CD4-positive, alpha-beta T cell treated with Interleukin-2 at 100 ng/mL for 4 hours (primary cell): ENCODE results near the gene RIPOR2.
A peak's percentile ranks its signal among the peaks of the same experiment; 100 is the strongest.

ENCODE experiments used
- DNase-seq: peaks from one replicate; pipeline ENCODE4 v3.0.0-alpha.2; 2020; ENCODE audit warnings: low spot score

RIPOR2 gene

DNA sequence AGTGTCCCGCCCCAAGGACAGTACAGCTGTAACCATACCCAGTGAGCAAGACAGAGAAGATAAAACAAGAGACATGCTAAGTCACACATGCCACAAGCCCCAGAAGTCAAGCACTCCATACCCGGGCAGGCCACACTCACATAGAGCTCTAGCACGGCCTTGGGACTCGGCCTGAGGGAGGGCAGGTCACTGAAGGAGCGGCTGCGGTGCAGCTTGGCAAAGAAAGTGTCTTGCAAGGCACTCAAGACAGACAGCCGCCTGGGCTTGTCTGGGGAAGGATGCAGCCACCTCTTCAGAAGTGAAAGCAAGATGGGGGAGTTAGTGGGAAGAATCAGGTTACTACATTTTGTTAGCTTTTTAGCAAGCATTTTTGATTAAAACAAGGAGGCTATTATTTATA, 88.4 kb downstream of the RIPOR2 start:
- no peak for DNase-seq

DNA sequence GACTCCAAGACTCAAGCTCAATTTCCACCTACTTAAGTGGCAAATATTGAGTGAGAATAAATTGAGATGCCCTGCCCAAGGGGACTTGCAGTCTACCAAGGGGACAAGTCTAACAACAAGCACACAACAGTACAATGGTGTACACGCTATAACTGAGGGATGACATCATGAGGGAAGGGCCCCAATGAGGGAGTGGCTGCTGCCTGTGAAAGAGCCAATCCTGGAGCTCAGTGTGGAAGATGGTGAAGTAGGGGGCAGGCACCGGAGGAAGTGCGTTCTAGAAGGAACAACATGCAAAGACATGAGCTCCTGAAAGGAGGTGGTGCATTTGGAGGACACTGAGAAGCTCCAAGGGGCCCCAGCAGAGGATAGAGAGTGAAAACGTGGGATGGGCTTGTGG, 90.2 kb downstream of the RIPOR2 start:
- no peak for DNase-seq

DNA sequence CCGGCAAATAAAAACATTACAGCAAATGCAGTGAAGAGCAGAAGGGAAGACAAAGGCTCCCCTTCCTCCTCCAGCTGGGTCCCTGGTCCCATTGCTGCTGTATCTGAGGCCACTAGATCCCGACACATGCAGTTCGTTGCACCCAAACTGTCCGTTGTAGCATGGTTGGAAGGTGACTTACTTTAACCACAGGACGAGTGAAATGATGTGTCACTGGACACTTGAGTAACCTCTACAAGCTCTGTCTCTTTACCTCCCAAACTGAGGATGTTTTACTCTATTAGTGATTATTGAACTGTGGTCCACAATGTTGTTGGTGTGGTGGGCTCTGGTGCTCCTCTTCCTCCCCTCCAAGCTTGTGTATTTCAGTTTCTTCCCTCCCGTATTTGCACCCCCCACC, 90.9 kb downstream of the RIPOR2 start:
- DNase-seq, result no peak

DNA sequence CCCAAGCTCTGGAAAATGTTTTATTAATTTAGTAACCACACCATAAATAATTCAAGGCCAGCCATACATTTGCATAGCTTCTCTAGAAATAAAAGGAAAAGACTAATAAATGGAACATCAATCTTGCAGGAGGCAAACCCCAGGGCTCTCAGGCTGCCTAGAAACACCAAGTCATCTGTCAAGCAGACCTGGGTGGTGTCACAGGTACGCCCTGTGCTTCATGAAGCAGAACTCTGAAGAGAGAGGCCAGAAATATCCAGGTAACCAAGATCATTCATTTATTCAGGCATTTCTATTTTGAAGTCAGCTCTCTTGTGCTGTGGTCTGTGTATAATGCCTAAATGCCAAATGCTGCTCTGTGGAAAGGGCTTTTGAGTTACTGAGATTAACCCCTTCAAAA, 91.7 kb downstream of the RIPOR2 start:
- no peak for DNase-seq

DNA sequence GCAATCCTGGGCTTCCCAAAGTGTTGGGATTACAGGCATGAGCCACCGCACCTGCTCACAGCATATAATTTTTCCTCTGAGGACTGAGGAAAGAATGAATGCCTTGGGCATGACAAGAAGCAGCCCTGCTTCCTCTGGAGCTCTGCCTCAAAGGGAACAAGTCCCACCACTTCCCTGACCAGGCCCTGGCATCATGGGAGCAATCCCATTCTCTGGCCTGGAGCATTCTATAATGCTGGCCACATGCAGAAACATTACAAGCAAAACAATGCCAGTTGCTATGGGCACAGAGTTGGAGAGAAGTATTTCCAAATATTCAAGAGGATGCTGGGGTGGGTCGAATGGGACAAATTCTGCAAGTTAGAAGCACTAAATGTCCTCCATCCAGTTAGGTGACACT, 95.6 kb downstream of the RIPOR2 start:
- DNase-seq, result no peak

DNA sequence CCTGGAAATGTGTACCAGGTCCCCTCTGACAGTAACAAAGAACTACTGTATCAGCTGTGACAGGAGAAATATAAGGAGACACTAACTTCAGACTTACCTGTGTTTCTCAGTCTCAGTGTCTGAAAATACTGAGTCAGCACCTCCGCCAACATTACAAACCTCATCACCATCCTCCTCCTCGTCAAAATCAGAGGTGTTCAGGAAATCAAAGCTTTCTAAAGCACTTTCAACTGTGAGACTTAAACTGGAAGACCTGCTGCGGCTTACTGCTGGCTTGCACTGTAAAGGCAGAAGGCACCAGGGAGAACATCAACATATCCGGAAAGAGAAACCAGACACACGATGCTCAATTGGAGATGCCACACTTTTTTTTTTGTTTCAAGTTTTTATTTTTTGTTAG, 96.8 kb downstream of the RIPOR2 start:
- DNase-seq, result peak; percentile 42

DNA sequence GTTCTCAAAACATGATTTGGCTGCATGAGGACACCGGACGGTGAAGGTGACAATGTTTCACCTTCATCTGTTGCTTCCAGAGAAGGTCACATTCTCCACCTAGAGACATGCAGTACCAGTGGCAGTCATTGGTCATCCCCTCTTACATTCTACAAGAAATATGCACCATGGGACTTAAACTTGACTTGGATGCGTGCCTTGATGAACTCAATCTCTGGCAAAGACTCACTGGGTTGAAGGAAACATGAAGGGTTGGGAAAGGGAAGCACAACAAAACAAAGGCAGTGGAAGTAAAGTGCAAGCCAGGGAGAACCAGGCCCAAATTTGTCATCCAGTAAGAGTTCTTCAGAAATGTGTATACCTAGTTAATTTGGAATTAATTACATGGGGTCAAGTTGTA, 97.7 kb downstream of the RIPOR2 start:
- no peak for DNase-seq

DNA sequence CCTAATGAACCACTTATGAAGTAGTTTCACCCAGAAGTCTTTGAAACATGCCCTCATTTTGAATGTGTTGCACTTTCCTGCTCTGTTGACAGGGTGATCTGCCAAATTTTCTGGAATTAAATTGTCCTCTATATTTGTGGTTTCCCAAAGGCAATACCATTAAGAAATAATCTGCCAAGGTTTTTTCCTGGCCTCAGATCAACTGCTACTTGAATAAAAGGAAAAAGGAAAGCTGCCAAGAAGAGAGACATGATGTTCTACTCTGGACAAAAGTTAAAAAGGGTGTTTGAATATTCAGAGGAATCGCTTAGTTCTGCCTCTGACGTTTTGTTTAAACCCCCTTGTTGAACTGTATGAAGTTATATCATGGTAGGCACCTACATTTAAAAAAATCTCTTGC, 99.7 kb downstream of the RIPOR2 start:
- DNase-seq, result no peak

DNA sequence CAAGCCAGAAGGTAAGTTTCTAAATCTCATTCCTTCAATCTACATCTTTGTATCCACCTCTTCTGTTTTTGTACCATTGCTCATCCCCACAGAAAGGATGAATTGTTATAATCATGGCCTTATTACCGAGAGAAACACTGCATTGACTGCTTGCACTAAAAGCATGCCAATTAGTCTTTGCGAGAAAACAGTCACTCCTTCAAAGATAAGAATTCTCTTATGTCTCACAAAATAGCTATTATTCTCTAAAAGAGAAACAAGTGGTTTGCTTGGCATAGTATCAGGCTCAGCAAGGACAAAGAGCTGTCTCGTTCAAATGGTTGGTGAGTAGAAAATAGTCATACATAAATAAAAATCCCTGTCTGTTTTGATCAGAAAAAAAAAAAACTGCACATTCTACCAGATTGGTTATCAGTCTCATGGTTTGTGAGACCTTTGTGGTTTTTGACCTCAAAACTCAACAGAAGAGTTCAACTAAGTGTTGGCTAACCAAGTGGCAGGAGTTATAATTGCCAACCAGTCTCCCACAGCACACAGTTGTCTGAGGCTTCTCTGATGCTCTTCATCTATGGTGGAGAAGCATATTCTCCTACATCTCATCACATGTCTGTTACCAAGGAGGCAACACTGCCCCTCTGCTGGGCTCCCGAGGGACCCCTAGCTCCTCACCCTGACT, 101.9 kb downstream of the RIPOR2 start:
- DNase-seq, result no peak

DNA sequence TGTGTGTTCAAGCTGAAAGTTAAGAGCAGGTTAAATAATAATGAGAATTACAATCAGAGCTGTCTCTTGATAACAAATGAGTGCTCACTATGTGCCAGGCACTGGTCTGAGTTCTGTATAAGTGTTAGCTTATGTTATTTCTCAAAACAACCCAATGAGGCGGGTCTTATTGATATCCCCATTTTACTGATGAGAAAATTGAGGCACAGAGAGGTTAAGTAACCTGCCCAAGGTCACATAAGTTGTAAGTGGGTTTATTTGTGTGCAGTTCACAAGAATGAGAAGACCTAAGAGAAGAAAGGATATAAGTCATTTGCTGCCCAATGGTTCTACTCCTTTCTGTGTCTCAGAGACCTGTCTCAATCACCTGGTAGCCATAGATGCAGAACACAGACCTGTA, 103.0 kb downstream of the RIPOR2 start:
- no peak for DNase-seq

DNA sequence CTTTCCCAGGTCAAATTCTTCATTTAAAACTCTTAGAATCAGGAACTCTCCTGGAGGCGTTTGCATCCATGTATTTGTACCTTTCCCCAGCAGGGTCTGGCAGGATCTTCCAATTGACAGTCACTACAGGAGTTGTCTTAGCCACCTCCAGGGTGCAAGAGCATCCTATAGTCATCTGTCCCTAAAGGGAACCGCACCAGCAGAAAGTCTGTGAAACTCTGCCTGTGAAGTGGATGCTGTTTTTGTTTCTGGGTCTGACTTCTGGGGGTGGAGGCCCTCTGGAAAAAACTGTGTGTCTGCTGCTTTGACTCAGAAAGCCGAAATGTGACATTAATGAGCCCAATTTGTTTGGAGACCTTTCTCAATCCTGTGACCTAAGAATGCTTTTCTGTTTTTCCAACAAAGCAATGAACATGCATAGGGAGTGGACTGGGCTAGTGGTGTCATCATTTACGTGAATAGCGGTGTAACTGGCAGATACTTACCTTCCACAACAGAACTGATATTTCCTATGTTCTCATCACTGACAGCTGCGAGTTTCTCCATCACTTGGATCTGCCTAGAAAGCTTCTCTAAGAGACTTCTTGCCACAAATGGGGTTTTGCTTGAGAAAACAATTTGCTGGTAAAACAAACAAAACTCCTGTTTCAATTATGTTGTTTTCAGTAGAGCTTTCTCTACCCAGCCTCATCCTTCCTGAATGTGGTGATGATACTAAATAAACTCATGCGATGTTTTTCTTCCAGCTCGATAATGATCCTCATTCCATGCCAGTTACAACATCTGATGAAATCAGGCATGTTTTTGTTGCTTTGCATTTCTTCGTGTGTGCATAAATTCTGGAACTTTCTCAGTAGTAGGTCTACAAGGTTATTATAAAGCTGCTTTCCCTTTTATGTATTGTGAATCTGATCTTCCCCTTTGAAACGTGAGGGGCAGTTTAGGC, 103.7 kb downstream of the RIPOR2 start:
- DNase-seq, result no peak

DNA sequence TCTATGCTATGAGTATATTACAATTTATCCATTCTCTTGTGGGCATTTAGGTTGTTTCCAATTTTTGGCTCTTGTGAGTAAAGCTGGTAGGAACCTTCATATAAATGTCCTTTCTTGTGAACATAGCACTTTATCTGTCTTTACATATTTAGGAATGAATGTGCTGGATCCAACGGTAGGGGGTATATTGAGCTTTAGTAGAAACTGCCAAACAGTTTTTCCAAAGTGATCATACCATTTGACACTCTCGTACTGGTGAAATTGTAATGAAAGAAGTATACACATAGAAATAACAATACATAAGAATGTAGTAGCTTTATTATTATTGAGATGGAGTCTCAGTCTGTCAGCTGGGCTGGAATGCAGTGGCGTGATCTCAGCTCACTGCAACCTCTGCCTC, 106.1 kb downstream of the RIPOR2 start:
- no peak for DNase-seq

DNA sequence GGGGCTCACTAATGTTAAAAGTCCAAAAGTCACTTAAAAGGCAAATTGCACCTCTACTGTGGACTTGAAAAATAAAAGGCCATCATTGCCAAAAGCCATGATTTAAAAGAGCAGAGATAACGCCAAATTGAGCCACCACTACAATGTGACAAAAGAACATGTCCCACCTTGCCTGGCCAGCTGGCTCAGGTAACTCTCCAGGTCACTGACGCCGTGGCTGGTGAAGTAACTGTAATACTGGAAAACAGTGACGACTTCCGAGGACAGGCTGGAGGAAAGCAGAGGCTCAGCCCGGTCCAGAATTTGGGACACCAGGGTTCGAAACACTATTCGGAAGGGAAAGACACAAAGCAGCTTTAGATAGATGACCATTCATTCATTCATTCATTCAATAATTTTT, 107.8 kb downstream of the RIPOR2 start:
- DNase-seq, result no peak

DNA sequence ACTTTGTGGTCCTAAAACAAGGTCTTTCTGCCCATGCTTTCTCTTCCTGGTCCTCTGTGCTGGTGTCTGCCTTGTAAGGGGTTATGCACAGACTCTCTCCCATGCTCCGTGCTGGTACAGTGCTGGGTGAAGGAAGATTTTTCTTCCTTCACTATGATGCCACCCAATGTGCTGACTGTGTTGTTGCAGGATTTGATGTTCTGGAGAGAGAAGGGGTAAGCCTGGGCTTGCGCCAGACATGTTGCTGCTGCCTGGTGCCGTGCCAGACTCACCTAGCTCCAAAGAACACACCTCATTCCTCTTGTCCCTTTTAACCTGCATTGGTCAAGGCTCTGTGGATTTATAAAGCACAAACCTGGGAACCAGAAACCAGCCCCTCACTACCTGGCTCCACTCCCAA, 108.6 kb downstream of the RIPOR2 start:
- DNase-seq, result no peak

DNA sequence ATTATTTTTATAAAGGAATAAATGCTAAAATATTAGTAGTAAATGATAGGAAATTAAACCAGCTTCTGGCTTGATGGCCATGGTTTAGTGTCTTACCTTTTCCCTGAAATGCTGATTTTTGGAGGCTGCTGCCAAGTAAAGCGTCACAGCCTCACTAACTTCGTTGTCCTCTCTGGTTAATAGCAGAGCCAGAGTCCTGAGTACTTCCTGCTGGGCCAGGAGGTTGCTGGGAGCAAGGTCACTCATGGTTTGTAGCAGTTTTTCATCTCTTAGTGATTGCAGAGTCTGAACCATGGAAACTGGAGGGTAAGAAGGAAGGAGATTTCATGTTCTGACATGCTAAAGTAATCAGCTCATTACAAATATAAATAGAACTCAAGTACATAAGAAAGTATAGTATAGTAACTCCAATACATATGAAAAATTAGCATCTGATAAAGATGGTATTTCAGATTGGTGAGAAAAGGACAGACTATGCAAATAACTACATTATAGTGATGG, 110.6 kb downstream of the RIPOR2 start:
- DNase-seq, result no peak

DNA sequence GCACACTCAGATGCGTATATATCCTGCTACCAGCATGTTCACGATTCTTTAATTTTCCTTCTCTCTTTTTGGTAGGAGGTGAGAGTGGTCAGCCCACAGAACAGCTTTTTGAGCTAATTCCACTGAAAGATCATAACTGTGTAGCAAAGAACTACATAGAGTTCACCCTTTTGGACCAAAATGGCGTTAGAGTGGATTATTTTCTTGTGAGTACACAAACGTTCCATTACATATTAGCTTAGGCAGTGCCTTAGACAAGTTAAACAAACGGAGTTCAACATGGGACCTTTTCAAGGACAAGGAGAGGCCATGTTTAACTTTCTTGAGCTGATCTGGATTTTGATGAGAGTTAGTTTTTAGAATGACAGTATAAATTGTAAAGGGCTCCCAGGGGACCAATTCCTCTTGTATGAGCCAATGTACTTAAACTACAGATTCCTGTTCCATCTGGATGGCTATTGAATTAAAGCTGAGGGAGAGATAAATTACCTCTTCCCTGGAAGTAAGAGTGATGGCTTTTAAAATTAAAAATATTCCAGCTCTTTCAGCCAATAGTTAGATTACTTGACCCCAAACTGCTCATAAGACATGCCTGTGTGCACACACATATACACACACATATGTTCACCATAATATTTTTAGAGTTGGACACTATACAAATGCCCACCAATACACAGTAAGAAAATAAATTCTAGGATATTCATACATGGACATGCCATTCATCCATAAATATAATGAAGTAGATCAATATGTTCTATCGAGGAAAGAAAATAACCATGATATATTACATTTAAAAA, 111.4 kb downstream of the RIPOR2 start:
- no peak for DNase-seq

DNA sequence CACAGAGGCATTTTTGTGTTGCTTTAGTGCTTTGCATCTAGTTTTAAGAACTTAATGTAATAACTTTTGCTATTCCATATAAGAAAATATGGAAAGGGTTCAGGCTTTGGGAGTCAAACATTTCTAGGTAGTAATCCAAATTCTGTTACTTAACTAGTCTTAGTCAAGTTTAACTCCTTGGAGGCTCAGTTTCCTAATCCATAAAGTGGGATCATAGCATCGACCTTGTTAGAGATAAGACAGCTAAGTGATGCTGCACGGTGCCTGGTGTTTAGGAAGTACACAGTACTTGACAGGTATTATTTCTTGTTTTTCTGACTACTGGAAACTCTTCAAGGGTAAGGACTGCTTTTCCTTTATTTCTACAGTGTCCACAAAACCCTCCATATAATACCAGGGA, 112.6 kb downstream of the RIPOR2 start:
- DNase-seq, result no peak

DNA sequence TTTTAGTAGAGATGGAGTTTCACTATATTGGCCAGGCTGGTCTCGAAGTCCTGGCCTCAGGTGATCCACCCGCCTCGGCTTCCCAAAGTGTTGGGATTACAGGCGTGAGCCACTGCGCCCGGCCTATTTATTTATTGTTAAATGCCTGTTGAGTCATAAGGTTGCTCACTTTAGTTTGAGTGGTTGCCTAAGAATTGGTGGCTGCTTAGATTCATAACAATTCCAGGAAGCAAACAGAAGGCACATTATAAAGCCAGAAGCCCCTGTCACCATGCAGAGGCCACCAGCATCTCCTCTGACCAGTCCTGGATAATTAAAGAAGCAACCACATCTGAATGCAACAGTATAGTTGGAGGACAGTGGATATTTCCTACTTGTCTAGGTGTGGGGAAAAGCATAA, 113.1 kb downstream of the RIPOR2 start:
- no peak for DNase-seq

DNA sequence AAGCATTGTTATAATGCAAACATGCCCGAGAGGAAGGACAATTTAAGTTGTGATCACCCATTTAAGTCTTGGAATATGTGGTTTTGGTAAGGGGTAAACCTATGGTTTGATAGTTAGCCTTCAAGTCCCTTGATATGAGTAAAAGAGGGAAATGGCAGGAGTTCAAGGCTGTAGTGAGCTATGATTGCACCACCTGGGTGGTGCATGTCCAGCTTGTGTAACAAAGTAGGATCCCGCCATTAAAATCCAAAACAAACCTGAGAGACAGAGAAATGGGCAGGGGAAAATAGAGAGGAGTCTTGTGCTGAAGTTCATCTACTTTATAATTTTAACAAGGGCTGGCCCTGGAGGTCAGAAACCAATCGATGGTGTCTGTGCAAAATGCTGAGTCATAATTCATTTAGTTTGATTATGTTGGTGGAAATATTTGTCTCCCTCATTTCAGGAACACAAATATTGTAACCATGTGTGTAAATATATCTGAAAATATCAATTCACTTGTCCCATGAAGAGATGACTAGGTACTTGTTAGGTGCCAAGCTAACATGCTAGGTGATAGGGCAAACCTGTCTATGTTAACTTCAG, 113.8 kb downstream of the RIPOR2 start:
- no peak for DNase-seq

DNA sequence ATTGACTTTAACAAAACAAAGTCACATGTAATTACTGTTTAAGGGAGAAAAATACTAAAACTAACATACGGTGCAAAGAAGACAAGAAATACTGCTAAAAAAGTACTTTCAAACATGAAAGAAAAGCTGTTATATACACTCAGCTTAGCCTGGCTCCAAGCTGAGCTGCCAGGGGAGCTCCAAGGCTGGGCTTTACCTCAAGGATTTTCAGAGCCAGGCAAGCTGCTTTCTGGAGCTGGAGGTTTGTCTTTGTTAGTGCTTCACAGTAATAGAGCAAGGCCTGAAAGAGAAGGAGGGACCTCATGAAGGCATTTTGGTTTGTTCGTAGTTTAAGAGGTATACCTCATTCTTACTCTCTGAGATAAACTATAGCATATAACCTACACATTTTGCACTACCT, 117.4 kb downstream of the RIPOR2 start:
- DNase-seq, result no peak

DNA sequence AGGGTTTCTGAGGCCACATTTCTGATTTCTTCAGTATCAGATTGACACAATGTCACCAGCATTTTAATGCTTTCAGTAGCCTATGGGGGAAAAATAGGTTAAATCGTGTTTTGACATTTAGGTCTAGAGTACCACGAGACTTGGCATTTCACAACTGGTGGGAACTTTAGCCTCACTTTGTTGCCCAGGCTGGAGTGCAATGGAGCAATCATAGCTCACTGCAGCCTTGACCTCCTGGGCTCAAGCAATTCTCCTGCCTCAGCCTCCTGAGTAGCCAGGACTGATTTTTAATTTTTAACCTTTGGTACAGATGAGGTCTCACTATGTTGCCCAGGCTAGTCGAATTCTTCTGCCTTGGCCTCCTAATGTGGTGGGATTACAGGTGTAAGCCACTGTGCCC, 126.0 kb downstream of the RIPOR2 start:
- DNase-seq, result no peak

DNA sequence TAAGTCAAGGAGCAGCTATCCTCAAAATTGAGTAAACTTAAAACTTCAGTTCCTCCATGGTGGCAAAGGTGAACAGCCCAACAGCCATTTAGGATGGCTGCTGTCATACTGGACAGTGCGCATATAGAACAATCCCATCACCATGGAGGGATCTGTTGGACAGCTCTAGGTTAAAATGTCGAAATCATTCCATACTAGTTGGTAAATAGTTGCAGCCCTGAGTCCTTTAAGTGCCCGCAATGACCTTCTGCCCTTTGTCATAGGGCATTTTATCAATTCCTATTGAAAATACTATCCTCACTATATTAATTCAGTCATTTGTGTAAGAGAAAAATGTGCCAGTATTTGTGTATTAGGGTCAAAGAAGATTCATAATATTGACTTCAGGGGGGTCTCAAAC, 128.2 kb downstream of the RIPOR2 start:
- DNase-seq, result no peak
